Measurements from ENCODE around the gene LEF1.

LEF1 gene

DNA sequence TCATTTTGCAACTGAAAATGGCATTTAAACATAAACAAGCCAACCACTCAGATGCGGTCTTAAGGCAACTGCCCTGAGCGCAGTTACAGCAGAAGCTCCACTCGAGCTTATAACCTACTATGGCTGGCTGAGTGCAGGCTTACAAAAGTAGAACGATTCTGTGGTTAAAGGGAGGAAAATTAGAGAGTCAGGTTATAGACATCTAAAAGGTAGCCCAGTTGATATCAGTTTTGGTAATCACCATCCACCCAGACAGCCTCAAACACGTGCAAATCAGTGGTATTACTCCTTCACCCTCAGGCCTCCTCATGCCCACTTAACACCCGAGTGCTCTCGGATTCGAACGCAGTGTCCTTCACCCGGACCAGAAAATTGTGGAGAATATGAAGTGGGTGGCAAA is 3.1 kb downstream of the LEF1 start:
- TF ChIP-seq POLR2AphosphoS5 (IDR thresholded peaks at IDR 0.05; ENCODE audit: low read depth, low read length): no peak
- TF ChIP-seq SIN3A (IDR thresholded peaks at IDR 0.05; ENCODE audit: borderline replicate concordance, insufficient read depth, low read length): no peak

- no peak for TF ChIP-seq TAF1 (IDR thresholded peaks at IDR 0.05; ENCODE audit: borderline replicate concordance, insufficient read depth, low read length)
- no peak for TF ChIP-seq FOXP2 (optimal IDR thresholded peaks at IDR 0.05; ENCODE audit: borderline replicate concordance, extremely low read depth, extremely low read length, insufficient read depth)
- TF ChIP-seq POLR2AphosphoS5 (IDR thresholded peaks at IDR 0.05; ENCODE audit: low read depth, low read length): no peak
- TF ChIP-seq REST (IDR thresholded peaks at IDR 0.05; ENCODE audit: insufficient read depth in 1 of 2, low read depth in 2 of 2, low read length in 2 of 2): no peak
- no peak for TF ChIP-seq SIN3A (IDR thresholded peaks at IDR 0.05; ENCODE audit: borderline replicate concordance, insufficient read depth, low read length)
These were observed 5.4 kb downstream of the LEF1 start for GRCh38 chr4:108163351-108163750.

- TF ChIP-seq FOXP2 (optimal IDR thresholded peaks at IDR 0.05; ENCODE audit: borderline replicate concordance, extremely low read depth, extremely low read length, insufficient read depth) (no peak), SIN3A (IDR thresholded peaks at IDR 0.05; ENCODE audit: borderline replicate concordance, insufficient read depth, low read length) (no peak), POLR2AphosphoS5 (IDR thresholded peaks at IDR 0.05; ENCODE audit: low read depth, low read length) (no peak), TAF1 (IDR thresholded peaks at IDR 0.05; ENCODE audit: borderline replicate concordance, insufficient read depth, low read length) (no peak), REST (IDR thresholded peaks at IDR 0.05; ENCODE audit: insufficient read depth in 1 of 2, low read depth in 2 of 2, low read length in 2 of 2) (no peak)
These were observed 7.9 kb downstream of the LEF1 start for GRCh38 chr4:108160741-108161352.

DNA sequence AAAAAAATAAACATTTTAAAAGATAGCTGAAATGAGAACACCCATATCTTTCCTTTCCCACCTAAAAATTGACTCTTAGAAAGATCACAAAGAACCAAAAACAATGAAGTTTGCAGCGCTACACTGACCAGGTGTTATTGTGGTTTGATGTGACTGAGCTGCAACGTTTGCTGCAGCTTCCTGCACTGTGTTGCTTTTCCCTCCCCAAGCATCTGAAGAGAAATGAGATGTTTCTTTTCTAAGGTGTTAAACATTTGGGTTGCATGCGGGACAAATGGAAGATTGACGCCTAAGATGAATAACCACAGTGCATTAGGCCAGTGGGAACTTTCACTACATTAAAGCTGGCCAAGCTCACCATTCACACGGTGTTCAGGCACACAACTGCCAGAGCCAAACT is 8.9 kb downstream of the LEF1 start:
- no peak for TF ChIP-seq REST (IDR thresholded peaks at IDR 0.05; ENCODE audit: insufficient read depth in 1 of 2, low read depth in 2 of 2, low read length in 2 of 2)
- TF ChIP-seq TAF1 (IDR thresholded peaks at IDR 0.05; ENCODE audit: borderline replicate concordance, insufficient read depth, low read length): no peak
- no peak for TF ChIP-seq SIN3A (IDR thresholded peaks at IDR 0.05; ENCODE audit: borderline replicate concordance, insufficient read depth, low read length)
- no peak for TF ChIP-seq FOXP2 (optimal IDR thresholded peaks at IDR 0.05; ENCODE audit: borderline replicate concordance, extremely low read depth, extremely low read length, insufficient read depth)
- TF ChIP-seq POLR2AphosphoS5 (IDR thresholded peaks at IDR 0.05; ENCODE audit: low read depth, low read length): no peak

GRCh38 chr4:108157655-108158054 is 11.1 kb downstream of the LEF1 start:
- no peak for TF ChIP-seq TAF1 (IDR thresholded peaks at IDR 0.05; ENCODE audit: borderline replicate concordance, insufficient read depth, low read length)
- TF ChIP-seq SIN3A (IDR thresholded peaks at IDR 0.05; ENCODE audit: borderline replicate concordance, insufficient read depth, low read length): no peak
- no peak for TF ChIP-seq REST (IDR thresholded peaks at IDR 0.05; ENCODE audit: insufficient read depth in 1 of 2, low read depth in 2 of 2, low read length in 2 of 2)

Measured in PFSK-1 (cell line).